ENCODE results near the gene GRM8. TPM values are rescaled to one million over a fixed set of nuclear protein-coding genes. Genes with fewer than 3 reads are reported as not detected.

Gene GRM8
- total RNA-seq, 1 experiment from 2014 or later, result 0.40 TPM

- Mint-ChIP-seq H3K36me3 (ENCODE audit: insufficient read depth, unreplicated experiment) (no peaks in the 10 kb centered on the region), H3K4me3 (ENCODE audit: low read depth, unreplicated experiment) (no peak overlapping the region), H3K4me1 (ENCODE audit: low read depth, unreplicated experiment) (no peaks in the 10 kb centered on the region), H3K27me3 (ENCODE audit: unreplicated experiment) (no peaks in the 10 kb centered on the region), H3K9me3 (ENCODE audit: low read depth, unreplicated experiment) (no peaks in the 10 kb centered on the region), H3K27ac (ENCODE audit: unreplicated experiment) (no peak overlapping the region)
- TF ChIP-seq CTCF (IDR thresholded peaks at IDR 0.05; ENCODE audit: unreplicated experiment), result no peak
- intact Hi-C loops (cut with micrococcal nuclease; ENCODE audit: unreplicated experiment), result no loop called here
- CTCF ChIA-PET, result no interaction called here
- DNase-seq, result no peak
- BruUV-seq (replicated peaks), result no TSS peak
Observed at GRCh38 chr7:126760914-126761577, 491.7 kb downstream of the GRM8 start.

DNA sequence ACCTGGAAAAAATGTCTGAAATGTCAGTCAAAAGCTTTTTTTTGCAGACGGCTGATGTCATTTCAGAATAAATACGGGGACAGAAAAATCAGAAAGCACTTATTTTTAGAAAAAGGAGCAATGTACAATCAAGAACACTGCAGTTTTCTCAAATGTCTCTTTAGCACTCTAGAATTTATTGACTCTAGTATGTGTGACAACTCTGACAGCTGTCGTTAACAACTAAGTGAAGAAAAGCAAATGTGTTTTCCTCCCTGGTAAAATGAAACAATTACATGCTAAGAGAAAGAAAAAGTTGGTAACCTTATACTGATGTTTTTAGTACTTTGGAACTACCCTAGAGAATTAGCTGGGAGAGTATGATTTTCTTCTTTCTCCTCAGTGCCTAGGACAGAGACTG, 497.4 kb downstream of the GRM8 start:
- Mint-ChIP-seq H3K27me3 (ENCODE audit: unreplicated experiment) (no peaks in the 10 kb centered on the region), H3K4me3 (ENCODE audit: low read depth, unreplicated experiment) (no peak overlapping the region)
- CTCF ChIA-PET, result no interaction called here

GRCh38 chr7:126750207-126750911, 502.4 kb downstream of the GRM8 start:
- Mint-ChIP-seq H3K4me3 (ENCODE audit: low read depth, unreplicated experiment) (no peak overlapping the region), H3K27me3 (ENCODE audit: unreplicated experiment) (no peaks in the 10 kb centered on the region), H3K9me3 (ENCODE audit: low read depth, unreplicated experiment) (no peaks in the 10 kb centered on the region), H3K36me3 (ENCODE audit: insufficient read depth, unreplicated experiment) (no peaks in the 10 kb centered on the region), H3K27ac (ENCODE audit: unreplicated experiment) (no peak overlapping the region), H3K4me1 (ENCODE audit: low read depth, unreplicated experiment) (no peaks in the 10 kb centered on the region)
- intact Hi-C loops (cut with micrococcal nuclease; ENCODE audit: unreplicated experiment), result no loop called here
- DNase-seq, result no peak
- BruUV-seq (replicated peaks), result no TSS peak
- CTCF ChIA-PET, result no interaction called here
- TF ChIP-seq CTCF (IDR thresholded peaks at IDR 0.05; ENCODE audit: unreplicated experiment), result no peak

More for the DNA sequence above, 497.4 kb downstream of the GRM8 start:
- intact Hi-C loops (cut with micrococcal nuclease; ENCODE audit: unreplicated experiment), result no loop called here
- DNase-seq, result no peak
- TF ChIP-seq CTCF (IDR thresholded peaks at IDR 0.05; ENCODE audit: unreplicated experiment), result no peak
- H3K27ac Mint-ChIP-seq (ENCODE audit: unreplicated experiment), result no peak overlapping the region
- H3K9me3 Mint-ChIP-seq (ENCODE audit: low read depth, unreplicated experiment), result no peaks in the 10 kb centered on the region
- H3K36me3 Mint-ChIP-seq (ENCODE audit: insufficient read depth, unreplicated experiment), result no peaks in the 10 kb centered on the region
- BruUV-seq (replicated peaks), result no TSS peak
- no peaks in the 10 kb centered on the region for H3K4me1 Mint-ChIP-seq (ENCODE audit: low read depth, unreplicated experiment)

- H3K27me3 Mint-ChIP-seq (ENCODE audit: unreplicated experiment), result no peaks in the 10 kb centered on the region
- no peak for DNase-seq
- H3K9me3 Mint-ChIP-seq (ENCODE audit: low read depth, unreplicated experiment), result no peaks in the 10 kb centered on the region
- H3K36me3 Mint-ChIP-seq (ENCODE audit: insufficient read depth, unreplicated experiment), result no peaks in the 10 kb centered on the region
- peaks cover 13% of the 10 kb centered on the region for H3K4me1 Mint-ChIP-seq (ENCODE audit: low read depth, unreplicated experiment)
- TF ChIP-seq CTCF (IDR thresholded peaks at IDR 0.05; ENCODE audit: unreplicated experiment), result no peak
- no peak overlapping the region for H3K4me3 Mint-ChIP-seq (ENCODE audit: low read depth, unreplicated experiment)
- intact Hi-C loops (cut with micrococcal nuclease; ENCODE audit: unreplicated experiment), result no loop called here
- CTCF ChIA-PET, result interaction anchor here (0.6 to 1.2 kb wide), 2 partner anchors 54 to 157 kb away, joined by 3 to 4 read pairs; no protein-coding TSS in a partner anchor
- BruUV-seq (replicated peaks), result no TSS peak
- H3K27ac Mint-ChIP-seq (ENCODE audit: unreplicated experiment), result no peak overlapping the region
Observed at GRCh38 chr7:126728967-126729366, 523.8 kb downstream of the GRM8 start.
